ENCODE data around the gene KIF22.
"Not testable (repeated sequence)": the region's sequence is repeated elsewhere in the genome, so short reads cannot be mapped to it uniquely, and the experiment has no call there.

Gene KIF22

DNA sequence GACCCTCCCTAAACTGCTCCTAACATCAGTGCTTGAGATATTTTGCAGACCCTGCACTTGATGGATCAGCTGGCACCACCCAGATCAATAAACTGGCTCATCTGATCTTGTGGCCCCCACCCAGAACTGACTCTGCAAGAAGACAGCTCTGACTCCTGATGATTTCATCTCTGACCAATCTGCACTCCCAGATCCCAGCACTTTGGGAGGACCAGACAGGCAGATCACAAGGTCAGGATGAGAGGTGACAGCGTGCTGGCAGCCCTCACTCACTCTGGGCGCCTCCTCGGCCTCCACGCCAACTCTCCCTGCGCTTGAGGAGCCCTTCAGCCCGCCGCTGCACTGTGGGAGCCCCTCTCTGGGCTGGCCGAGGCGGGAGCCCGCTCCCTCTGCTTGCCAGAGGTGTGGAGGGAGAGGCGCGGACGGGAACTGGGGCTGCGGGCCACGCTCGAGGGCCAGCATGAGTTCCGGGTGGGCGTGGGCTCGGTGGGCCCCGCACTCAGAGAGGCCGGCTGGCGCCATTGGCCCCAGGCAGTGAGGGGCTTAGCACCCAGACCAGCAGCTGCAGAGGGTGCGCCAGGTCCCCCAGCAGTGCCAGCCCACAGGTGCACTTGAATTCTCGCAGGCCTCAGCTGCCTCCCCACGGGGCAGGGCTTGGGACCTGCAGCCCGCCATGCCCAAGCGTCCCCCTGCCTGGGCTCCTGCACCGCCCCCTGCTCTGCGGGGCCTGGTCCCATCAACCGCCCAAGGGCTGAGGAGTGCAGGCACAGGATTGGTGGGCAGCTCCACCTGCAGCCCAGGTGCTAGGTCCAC is 42.4 kb upstream of the KIF22 start:
- Histone ChIP-seq H3K36me3 (ENCODE audit: insufficient read depth) (no peaks in the 10 kb centered on the region), H3K4me1 (ENCODE audit: low read depth, poor library complexity, severe bottlenecking) (no peaks in the 10 kb centered on the region), H4K20me1 (ENCODE audit: insufficient read depth) (no peaks in the 10 kb centered on the region), H3K4me2 (no peak overlapping the region), H3K4me3 (IDR thresholded peaks at IDR 0.05; ENCODE audit: insufficient read depth, low read depth, low read length) (no peak overlapping the region), H2AFZ (ENCODE audit: low read depth) (no peak overlapping the region), H3K27ac (no peak overlapping the region), H3K79me2 (ENCODE audit: insufficient read depth, low read depth) (no peaks in the 10 kb centered on the region), H3K27me3 (ENCODE audit: insufficient read depth, low read depth) (no peaks in the 10 kb centered on the region), H3K9ac (no peak overlapping the region)
- TF ChIP-seq, protein P1, sequence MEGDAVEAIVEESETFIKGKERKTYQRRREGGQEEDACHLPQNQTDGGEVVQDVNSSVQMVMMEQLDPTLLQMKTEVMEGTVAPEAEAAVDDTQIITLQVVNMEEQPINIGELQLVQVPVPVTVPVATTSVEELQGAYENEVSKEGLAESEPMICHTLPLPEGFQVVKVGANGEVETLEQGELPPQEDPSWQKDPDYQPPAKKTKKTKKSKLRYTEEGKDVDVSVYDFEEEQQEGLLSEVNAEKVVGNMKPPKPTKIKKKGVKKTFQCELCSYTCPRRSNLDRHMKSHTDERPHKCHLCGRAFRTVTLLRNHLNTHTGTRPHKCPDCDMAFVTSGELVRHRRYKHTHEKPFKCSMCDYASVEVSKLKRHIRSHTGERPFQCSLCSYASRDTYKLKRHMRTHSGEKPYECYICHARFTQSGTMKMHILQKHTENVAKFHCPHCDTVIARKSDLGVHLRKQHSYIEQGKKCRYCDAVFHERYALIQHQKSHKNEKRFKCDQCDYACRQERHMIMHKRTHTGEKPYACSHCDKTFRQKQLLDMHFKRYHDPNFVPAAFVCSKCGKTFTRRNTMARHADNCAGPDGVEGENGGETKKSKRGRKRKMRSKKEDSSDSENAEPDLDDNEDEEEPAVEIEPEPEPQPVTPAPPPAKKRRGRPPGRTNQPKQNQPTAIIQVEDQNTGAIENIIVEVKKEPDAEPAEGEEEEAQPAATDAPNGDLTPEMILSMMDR (conservative IDR thresholded peaks at IDR 0.05; ENCODE audit: low read depth, low read length): no peak

DNA sequence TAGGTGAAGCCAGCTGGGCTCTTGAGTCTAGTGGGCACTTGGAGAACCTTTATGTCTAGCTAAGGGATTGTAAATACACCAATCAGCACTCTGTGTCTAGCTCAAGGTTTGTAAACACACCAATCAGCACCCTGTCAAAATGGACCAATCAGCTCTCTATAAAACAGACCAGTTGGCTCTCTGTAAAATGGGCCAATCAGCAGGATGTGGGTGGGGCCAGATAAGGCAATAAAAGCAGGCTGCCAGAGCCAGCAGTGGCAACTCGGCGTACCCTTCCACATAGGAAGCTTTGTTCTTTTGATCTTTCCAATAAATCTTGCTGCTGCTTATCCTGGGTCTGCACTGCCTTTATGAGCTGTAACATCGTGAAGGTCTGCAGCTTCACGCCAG is 41.8 kb upstream of the KIF22 start:
- not testable (repeated sequence) for H3K4me3 ChIP-seq (IDR thresholded peaks at IDR 0.05; ENCODE audit: insufficient read depth, low read depth, low read length); H3K36me3 ChIP-seq (ENCODE audit: insufficient read depth); H3K4me1 ChIP-seq (ENCODE audit: low read depth, poor library complexity, severe bottlenecking); H2AFZ ChIP-seq (ENCODE audit: low read depth); H3K27me3 ChIP-seq (ENCODE audit: insufficient read depth, low read depth); H3K27ac ChIP-seq; H3K4me2 ChIP-seq; H4K20me1 ChIP-seq (ENCODE audit: insufficient read depth); H3K9ac ChIP-seq; H3K79me2 ChIP-seq (ENCODE audit: insufficient read depth, low read depth)

DNA sequence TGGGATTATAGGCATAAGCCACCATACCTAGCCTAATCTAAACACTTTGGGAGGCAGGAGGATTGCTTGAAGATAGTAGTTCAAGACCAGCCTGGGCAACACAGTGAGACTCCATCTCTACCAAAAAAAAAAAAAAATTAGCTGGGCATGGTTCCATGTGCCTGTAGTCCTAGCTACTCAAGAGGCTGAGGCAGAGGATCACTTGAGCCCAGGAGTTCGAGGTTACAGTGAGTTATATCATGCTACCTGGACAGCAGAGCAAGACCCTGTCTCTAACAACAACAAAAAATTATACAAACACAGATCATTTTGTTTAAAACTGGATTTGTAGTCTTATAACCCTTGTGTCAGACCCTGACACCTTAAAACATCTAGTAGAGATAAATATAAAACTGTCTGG is 37.0 kb upstream of the KIF22 start:
- H2AFZ ChIP-seq (ENCODE audit: low read depth): no peak overlapping the region

DNA sequence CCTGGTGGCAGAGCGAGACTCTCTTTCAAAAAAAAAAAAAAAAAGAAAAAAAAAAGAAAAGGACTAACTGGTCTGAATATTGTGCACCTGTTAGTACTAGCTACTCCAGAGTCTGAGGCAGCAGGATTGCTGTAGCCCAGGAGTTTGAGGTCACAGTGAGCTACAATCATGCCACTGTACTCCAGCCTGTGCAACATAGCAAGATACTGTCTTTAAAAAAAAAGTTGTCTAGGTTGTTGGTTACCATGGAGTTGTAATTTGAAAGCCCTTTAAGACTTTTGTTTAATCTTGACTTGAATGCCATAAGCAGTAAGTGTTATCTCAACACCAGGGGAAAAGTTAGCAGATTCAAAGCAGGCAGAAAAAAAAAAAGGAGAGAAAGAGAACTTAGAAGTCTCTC is 33.9 kb upstream of the KIF22 start:
- Histone ChIP-seq H3K27me3 (ENCODE audit: insufficient read depth, low read depth) (no peaks in the 10 kb centered on the region), H3K9ac (no peak overlapping the region), H2AFZ (ENCODE audit: low read depth) (no peak overlapping the region), H3K4me2 (no peak overlapping the region), H3K36me3 (ENCODE audit: insufficient read depth) (no peaks in the 10 kb centered on the region), H3K27ac (no peak overlapping the region), H3K4me1 (ENCODE audit: low read depth, poor library complexity, severe bottlenecking) (no peaks in the 10 kb centered on the region), H3K4me3 (IDR thresholded peaks at IDR 0.05; ENCODE audit: insufficient read depth, low read depth, low read length) (no peak overlapping the region), H4K20me1 (ENCODE audit: insufficient read depth) (no peaks in the 10 kb centered on the region), H3K79me2 (ENCODE audit: insufficient read depth, low read depth) (no peaks in the 10 kb centered on the region)
- TF ChIP-seq, protein P1 (conservative IDR thresholded peaks at IDR 0.05; ENCODE audit: low read depth, low read length): no peak

More for the DNA sequence above, 37.0 kb upstream of the KIF22 start:
- Histone ChIP-seq H3K4me3 (IDR thresholded peaks at IDR 0.05; ENCODE audit: insufficient read depth, low read depth, low read length) (no peak overlapping the region), H3K36me3 (ENCODE audit: insufficient read depth) (no peaks in the 10 kb centered on the region), H3K4me2 (no peak overlapping the region), H3K79me2 (ENCODE audit: insufficient read depth, low read depth) (no peaks in the 10 kb centered on the region), H3K9ac (no peak overlapping the region), H4K20me1 (ENCODE audit: insufficient read depth) (no peaks in the 10 kb centered on the region), H3K27me3 (ENCODE audit: insufficient read depth, low read depth) (no peaks in the 10 kb centered on the region), H3K27ac (no peak overlapping the region), H3K4me1 (ENCODE audit: low read depth, poor library complexity, severe bottlenecking) (no peaks in the 10 kb centered on the region)
- TF ChIP-seq, protein P1 (conservative IDR thresholded peaks at IDR 0.05; ENCODE audit: low read depth, low read length): no peak

DNA sequence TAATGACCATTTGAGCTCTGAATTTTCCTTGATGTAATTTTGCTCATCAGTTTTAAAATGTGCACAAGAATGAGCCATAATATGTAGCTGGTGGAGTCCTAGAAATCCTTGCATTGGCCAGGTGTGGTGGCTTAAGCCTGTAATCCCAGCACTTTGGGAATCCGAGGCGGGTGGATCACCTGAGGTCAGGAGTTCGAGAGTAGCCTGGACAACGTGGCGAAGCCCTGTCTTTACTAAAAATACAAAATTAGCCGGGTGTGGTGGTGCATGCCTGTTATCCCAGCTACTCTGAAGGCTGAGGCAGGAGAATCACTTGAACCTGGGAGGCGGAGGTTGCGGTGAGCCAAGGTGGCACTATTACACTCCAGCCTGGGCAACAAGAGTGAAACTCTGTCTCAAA is 33.5 kb upstream of the KIF22 start:
- not testable (repeated sequence) for H2AFZ ChIP-seq (ENCODE audit: low read depth); H3K27me3 ChIP-seq (ENCODE audit: insufficient read depth, low read depth); H3K4me3 ChIP-seq (IDR thresholded peaks at IDR 0.05; ENCODE audit: insufficient read depth, low read depth, low read length); H3K4me1 ChIP-seq (ENCODE audit: low read depth, poor library complexity, severe bottlenecking); H3K4me2 ChIP-seq; H3K9ac ChIP-seq; H3K79me2 ChIP-seq (ENCODE audit: insufficient read depth, low read depth); H4K20me1 ChIP-seq (ENCODE audit: insufficient read depth); H3K36me3 ChIP-seq (ENCODE audit: insufficient read depth); H3K27ac ChIP-seq

All from KMS-11 (cell line).